Stimulated activated CD4-positive, alpha-beta T cell treated with anti-CD3 and anti-CD28 coated beads, Interleukin-4, amount 100 ng/mL, for 24 hours (primary cell): ENCODE results near the gene POU2F1.

Experiments
- DNase-seq: peaks from one replicate; pipeline ENCODE4 v3.0.0-alpha.2; 2020

The POU2F1 gene

GRCh38 chr1:167452483-167452882, 231.8 kb downstream of the POU2F1 start:
- no peak for DNase-seq

GRCh38 chr1:167453123-167453522, 232.4 kb downstream of the POU2F1 start:
- DNase-seq = no peak

DNA sequence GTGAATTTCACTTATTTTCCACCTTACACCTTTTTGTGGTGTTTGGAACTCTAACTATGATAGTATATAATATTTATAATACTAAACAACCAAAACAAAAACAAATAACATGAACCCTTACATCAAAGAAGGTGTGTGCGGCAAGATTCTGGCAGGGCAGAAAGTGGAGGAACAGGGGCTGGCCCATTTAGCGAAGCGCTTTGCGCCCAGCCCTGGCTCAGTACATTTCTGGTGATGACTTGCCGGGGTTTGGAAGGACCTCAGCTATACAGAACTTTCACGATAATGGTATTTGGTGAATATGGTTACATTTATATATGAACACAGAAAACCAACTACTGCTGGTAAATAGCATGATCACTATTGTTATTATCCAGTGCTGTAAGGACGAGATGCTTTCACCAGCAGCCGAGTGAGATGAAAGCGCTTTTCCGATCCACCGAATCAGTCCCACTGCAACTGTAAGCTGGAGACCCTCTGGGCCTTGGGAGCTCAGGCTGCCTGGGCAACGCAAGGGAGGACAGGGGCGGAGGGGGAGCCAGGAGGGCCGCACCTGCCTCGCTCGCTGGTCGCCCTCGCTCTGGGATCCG, 233.7 kb downstream of the POU2F1 start:
- DNase-seq = no peak

GRCh38 chr1:167454894-167455785, 234.5 kb downstream of the POU2F1 start:
- peak; percentile 79 for DNase-seq

GRCh38 chr1:167455786-167456446, 235.2 kb downstream of the POU2F1 start:
- DNase-seq = peak; percentile 57

- DNase-seq = no peak
These were observed 235.8 kb downstream of the POU2F1 start for GRCh38 chr1:167456524-167456923.

DNA sequence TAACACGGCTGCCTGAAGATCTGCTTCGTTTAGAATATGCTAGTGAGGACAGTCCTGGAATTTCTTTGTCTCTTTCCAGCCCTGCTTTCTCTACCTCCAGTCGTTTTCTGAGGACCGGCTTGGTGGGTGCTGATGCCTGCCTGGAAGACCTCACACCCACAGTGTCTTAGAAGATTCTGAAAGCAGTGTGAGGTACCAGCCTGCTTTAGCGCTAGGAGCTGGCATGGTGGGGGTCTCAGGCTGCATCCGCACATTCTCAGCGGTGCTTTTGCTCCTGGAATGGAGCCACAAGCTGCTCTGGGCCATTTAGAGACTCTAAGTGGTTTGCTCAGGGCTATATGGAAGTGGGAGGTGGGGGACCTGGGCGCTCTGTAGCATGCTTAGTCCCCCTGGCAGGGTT, 236.2 kb downstream of the POU2F1 start:
- no peak for DNase-seq

DNA sequence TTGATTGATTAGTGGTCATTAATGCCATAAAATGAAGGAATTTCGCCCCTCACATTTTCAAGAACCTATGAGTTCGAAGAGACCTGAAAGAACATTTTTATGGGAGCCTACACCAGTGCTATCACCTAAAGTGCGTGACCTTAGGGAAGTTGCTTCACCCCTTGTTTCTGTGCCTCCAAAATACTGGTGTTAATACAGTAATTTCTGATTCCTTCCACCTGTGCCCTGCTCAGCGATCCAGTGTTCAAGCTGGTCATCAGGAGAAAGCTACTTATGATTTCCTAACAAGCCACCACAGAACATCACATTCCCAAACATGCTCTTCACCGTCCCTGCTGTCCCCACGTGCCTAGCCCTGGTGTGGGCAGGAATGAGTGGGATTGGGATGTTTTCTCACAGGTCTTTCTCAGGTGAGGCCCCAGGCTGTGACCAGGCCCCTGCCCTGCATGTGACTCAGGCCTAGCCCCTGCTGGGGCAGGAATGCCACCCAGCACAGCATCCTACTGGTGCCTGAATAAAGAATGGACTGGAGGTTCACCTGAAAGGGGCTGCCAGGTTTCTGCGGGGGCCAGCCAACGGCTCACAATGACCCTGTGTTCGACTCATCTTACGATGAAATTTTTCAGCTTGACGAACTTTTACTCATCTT, 237.4 kb downstream of the POU2F1 start:
- no peak for DNase-seq

- DNase-seq = peak; percentile 64
These were observed 240.2 kb downstream of the POU2F1 start for GRCh38 chr1:167460836-167461235.

DNA sequence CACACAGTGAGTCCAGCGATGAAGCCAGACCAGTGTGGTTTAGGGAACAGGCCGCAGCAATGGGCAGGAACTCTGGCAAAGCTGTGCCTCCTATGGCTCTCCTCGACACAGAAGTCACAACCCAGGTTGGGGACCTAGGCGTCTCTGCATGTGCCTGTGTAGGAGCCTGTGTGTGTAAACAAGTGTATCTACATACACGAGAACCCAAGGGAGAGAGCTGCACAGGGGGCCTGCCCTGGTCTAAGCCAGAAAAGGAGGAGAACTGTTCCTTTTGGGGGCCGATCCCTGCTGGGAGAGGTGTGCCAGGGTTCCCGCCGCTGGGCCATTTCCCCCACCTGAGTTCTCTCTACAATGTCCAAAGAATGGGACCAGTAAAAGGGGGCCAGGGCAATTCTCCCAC, 241.7 kb downstream of the POU2F1 start:
- no peak for DNase-seq

- no peak for DNase-seq
These were observed 242.4 kb downstream of the POU2F1 start for GRCh38 chr1:167463080-167463479.

- no peak for DNase-seq
These were observed 243.3 kb downstream of the POU2F1 start for GRCh38 chr1:167463875-167464575.

DNA sequence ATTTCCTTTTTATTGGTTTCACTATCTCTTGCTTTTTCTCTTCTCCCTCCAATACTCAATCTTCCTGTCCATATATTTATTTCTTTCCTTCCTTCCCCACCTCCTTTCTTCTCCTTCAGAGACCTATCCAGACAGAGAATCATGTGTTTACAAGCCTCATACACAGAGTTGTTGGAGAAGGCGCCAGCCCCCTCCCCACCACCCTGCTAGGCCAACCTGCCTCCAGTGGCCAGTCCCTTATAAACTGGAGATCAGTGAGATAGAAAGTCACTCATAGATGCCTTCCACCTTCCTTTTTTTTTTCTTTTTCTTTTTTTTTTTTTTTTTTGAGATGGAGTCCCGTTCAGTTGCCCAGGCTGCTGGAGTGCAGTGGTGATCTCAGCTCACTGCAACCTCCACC, 244.3 kb downstream of the POU2F1 start:
- DNase-seq = no peak

DNA sequence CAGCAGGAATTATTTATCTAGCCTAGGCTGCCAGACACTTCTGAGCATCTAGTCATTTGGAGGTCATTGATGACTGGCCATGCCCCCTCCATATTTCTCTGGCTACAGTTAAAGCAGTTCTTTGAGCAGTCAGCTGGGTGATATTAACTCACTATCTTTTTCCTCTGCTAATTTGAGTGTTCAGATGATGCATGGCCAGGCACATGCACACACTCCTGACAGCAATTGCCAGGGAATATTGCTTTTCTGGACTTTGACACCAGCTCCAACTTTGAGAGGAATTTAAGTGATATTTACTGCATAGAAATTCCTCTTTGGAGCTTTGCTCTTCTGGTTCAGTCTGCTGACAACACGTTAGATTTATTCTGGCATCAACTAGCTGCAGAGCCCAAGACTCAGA, 245.1 kb downstream of the POU2F1 start:
- DNase-seq = no peak

DNA sequence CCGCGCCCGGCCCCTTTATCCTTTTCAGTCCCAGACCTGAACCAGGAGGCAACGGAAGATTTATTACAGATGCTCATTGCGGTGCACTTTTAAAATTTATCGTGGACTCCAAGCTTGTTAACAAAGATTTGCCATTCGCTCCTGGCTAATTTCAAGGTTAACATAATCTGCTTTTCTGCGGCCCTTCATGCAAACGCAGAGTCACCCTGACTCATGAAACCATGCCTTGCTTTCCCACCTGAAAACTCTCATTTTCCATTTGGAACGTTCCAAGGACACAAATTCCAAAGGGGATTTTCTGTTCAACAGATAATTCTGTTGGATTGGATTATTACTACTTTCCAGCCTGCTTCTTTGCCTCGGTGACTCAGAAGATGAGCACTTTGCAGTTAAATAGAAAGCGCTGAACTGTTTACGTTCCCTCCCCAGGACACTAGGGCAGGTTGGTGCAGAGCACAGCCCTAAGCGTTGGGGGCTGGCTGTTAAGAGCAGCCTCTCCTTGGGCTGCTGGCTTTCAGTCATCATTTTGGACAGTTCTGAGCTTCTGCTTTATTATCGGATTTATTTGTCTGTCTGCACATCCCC, 246.5 kb downstream of the POU2F1 start:
- no peak for DNase-seq

GRCh38 chr1:167467752-167468151, 247.1 kb downstream of the POU2F1 start:
- DNase-seq = no peak

- DNase-seq = no peak
These were observed 248.7 kb downstream of the POU2F1 start for GRCh38 chr1:167469280-167469965.

DNA sequence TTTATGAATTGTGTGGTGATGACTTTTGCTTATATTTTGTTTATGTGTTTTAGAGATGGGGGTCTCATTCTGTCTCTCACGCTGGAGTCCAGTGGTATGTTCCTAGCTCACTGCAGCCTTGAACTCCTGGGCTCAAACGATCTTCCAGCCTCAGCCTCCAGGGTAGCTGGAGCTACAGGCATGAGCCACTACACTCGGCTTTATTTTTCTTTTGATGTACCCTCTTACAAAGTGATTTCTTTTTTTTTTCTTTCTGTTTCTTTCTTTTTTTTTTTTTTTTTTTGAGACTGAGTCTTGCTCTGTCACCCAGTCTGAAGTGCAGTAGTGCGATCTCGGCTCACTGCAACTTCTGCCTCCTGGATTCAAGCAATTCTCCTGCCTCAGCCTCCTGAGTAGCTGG, 250.9 kb downstream of the POU2F1 start:
- no peak for DNase-seq

GRCh38 chr1:167472752-167473521, 252.3 kb downstream of the POU2F1 start:
- peak; percentile 63 for DNase-seq

DNA sequence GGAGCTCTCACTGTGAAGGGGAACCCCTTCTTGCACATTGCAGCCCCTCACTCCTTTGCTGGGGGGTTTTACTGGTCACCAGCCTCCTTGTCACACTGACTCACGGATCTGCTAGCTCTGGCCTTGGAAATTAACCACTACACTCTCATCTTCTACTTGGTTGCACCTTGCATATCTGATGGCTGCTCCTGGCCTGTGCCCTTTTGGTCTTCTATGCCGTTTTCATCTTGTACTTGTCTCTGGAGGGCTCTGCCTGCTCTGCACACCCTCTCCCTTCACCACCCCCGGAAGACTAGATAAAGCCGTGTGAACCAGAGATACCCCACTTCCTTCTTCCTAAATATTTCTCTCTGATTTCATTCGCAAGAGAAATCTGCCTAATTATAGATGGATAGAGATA, 253.1 kb downstream of the POU2F1 start:
- no peak for DNase-seq

- peak; percentile 58 for DNase-seq
These were observed 253.5 kb downstream of the POU2F1 start for GRCh38 chr1:167474191-167474641.
